ENCODE measurements around the gene OR2J2.
"Not testable (repeated sequence)": the region's sequence is repeated elsewhere in the genome, so short reads cannot be mapped to it uniquely, and the experiment has no call there.

The OR2J2 gene

GRCh38 chr6:29170607-29171006 lies at the start of gene OR2J2:
TSS of gene OR2J2 (plus strand) at chr6:29170907. CDS start at chr6:29173636, 2,729 bp downstream.
- DNase-seq, result not testable (repeated sequence)

GRCh38 chr6:29129326-29130012 lies 41.2 kb upstream of the OR2J2 start:
- no peak for DNase-seq

DNA sequence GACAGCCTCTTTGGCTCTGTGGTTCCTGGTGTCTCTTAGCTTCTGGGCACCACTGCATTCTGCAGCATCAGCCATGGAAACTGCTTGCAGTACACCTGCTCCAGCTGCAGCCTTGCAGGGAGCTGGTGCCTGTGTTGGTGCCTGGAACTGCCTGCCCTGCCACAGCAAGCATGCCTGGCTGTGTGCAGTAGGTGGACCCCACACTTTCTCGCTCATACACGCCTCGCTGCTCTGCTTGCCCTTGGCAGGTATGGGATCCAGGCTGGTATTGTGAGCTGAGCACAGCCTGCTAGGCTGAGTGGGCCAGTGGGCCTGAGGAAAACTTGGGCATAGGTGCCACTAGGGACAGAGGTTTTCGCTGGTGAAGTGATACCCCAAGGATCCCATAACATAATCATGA lies 40.1 kb upstream of the OR2J2 start:
- DNase-seq, result no peak

- no peak for DNase-seq
Measured at GRCh38 chr6:29131691-29132090, 39.0 kb upstream of the OR2J2 start.

DNA sequence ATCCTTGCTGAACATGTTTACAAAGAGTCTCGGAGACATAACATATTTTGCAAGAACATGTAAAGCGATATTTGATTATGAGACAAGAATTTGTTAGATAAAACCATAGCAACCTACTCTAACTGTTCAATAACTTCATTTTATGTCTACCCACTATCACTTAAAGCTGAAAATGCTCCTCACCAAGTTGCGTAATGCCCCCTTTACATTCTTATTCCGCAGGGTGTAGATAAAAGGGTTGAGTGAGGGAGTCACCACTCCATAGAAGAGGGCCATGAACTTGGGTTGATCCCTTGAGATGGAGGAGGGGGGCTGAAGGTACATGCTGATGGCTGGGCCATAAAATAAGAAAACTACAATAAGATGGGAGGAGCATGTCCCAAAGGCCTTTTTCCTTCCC lies 33.0 kb upstream of the OR2J2 start:
- DNase-seq, result no peak

DNA sequence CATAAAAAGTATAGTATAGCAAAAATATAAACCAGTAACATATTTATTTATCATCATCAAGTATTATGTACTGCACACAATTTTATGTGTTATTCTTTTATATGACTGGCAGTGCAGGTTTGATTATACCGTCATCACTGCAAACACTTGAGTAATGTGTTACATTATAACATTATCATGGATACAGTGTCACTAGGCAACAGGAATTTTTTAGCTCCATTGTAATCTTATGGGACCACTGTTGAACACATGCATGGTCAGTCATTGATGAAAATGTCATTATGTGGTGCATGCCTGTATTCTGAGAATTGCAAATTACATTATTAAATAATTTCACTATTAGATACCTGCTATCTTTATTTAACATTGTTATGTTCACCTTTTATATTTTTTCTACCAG lies 29.1 kb upstream of the OR2J2 start:
- no peak for DNase-seq

DNA sequence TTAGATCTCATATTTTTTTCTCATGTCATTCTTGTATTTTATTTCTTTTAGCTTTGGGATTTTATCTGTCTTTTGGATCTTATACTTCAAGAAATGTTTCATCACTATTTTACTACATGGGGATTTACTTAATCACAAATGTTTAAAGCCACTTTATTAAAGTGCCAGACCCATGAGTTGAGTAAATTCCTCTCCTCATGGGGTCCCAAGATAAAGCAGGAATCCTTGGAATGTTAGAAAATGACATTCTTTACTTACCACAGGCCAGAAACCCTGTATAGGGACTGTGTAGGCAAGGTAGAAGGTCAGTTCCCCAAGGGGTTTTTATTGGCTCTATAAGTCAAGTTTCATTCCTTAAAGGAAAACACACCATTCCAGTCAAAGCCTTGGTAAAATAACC lies 28.4 kb upstream of the OR2J2 start:
- DNase-seq, result no peak

GRCh38 chr6:29146179-29146578 lies 24.5 kb upstream of the OR2J2 start:
- no peak for DNase-seq

GRCh38 chr6:29147074-29147473 lies 23.6 kb upstream of the OR2J2 start:
- DNase-seq, result no peak

GRCh38 chr6:29149444-29149843 lies 21.3 kb upstream of the OR2J2 start:
- DNase-seq, result not testable (repeated sequence)

DNA sequence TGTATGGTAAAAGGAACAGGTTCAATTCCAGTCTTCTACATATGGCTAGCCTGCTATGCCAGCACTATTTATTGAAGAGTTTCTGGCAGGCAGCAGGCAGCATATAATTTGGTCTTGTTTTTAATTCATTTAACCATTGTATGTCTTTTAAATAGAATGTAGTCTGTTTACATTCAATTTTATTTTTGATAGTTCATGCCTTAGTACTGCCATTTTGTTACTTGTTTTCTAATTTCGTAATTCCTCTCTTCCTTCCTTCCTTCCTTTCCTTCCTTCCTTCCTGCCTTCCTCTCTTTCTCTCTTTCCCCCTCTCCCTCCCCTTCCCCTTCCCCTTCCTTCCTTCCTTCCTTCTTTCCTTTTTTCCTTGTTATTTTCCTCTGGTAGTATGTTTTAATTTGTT lies 17.6 kb upstream of the OR2J2 start:
- DNase-seq, result no peak

DNA sequence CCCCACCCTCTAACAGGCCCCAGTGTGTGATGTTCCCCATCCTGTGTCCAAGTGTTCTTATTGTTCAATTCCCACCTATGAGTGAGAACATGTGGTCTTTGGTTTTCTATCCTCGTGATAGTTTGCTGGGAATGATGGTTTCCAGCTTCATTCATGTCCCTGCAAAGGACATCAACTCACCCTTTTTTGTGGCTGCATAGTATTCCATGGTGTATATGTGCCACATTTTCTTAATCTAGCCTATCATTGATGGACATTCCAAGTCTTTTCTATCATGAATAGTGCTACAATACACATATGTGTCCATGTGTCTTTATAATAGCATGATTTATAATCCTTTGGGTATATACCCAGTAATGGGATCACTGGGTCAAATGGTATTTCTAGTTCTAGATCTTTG lies 15.5 kb upstream of the OR2J2 start:
- DNase-seq, result not testable (repeated sequence)

DNA sequence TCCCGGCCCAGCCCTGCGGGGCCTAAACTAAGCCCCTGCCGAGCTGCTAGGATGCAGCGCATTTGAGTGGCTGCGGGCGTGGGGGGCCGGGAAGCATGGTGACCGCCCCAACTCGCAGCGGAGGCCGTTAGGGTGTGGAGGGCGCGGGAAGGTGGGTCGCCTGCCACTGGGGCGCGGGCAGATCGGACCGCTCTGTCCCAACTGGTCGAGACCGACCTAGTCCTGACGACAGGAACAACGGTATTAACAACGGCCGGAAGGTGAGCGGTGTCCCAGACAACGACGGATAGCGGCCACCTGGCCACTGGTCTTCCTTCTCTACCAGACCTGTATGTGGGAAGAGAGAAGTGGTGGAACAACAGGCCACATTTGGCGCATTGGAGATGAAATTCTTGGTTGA lies 10.8 kb upstream of the OR2J2 start:
- DNase-seq, result not testable (repeated sequence)

- not testable (repeated sequence) for DNase-seq
Measured at GRCh38 chr6:29165571-29165970, 5.1 kb upstream of the OR2J2 start.

- no peak for DNase-seq
Measured at GRCh38 chr6:29171736-29172135, 1.0 kb downstream of the OR2J2 start.

- DNase-seq, result no peak
Measured at GRCh38 chr6:29183594-29183993, 12.9 kb downstream of the OR2J2 start.

DNA sequence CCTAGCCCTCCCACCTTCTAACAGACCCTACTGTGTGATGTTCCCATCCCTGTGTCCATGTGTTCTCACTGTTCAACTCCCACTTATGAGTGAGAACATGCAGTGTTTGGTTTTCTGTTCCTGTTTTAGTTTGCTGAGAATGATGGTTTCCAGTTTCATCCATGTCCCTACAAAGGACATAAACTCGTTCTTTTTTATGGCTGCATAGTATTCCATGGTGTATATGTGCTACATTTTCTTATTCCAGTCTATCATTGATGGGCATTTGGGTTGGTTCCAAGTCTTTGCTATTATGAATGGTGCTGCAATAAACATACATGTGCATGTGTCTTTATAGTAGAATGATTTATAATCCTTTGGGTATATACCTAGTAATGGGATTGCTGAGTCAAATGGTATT lies 18.0 kb downstream of the OR2J2 start:
- not testable (repeated sequence) for DNase-seq

- no peak for DNase-seq
Measured at GRCh38 chr6:29200767-29201662, 30.3 kb downstream of the OR2J2 start.

- DNase-seq, result peak in 1 of 58 donors; percentile 0
Measured at GRCh38 chr6:29201966-29202365, 31.3 kb downstream of the OR2J2 start.

DNA sequence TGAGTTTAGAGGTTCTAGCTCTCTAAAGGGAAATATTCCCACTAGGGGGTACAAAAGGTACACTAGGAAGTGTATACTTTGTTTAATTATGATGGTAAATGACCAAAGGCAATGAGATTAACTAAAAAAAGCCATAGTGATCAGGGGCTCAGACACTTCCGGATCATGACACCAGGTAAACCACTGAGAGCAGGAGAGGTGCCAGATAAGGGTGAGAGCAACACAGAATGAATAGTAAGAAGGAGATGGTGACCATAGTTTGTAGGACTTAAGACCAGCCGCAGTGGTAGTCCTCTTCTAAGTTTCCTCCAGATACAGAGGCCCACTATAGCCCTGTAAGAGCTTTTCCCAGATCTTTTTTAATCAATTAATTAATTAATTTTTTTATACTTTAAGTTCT lies 40.8 kb downstream of the OR2J2 start:
- DNase-seq, result no peak

DNA sequence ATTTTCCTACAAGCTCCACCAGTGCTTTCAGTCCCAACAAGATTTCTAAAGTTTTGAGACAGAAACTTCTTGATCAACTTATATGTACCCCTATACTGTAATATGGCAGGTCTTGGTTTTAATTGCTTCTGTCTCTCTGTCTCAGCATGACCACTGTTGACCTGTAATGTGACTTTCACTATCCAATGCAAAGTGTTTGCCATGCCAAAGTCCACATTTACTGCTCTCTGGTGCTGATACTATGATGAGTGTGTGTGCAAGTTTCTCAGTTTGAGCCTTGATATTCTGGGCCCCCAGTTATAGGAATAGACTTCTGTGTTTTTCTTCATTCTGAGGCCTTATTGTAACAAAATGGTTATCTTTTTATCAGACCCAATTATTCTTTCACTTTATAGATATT lies 45.8 kb downstream of the OR2J2 start:
- no peak for DNase-seq

DNA sequence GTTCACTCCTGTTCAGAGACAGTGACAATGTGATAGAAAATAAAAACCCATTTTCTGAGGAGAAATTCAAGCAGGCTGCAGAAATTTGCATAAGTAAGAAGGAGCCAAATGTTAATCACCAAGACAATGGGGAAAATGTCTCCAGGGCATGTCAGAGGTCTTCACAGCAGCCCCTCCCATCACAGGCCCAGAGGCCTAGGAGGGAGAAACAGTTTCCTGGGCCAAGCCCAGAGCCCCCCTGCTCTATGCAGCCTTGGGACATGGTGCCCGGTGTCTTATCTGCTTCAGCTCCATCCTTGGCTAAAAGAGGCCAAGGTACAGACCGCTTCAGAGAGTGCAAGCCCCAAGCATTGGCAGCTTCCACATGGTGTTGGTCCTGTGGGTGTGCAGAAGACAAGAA lies 46.5 kb downstream of the OR2J2 start:
- DNase-seq, result not testable (repeated sequence)

GRCh38 chr6:29218056-29218455 lies 47.3 kb downstream of the OR2J2 start:
- DNase-seq, result not testable (repeated sequence)
